Measurements from ENCODE around the gene SLC12A4. TPM values are rescaled to one million over a fixed set of nuclear protein-coding genes. Genes with fewer than 3 reads are reported as not detected.
"Not testable (repeated sequence)": the region's sequence is repeated elsewhere in the genome, so short reads cannot be mapped to it uniquely, and the experiment has no call there.

SLC12A4 gene
- total RNA-seq, 4 donors from 2014 or later: 31.2 to 165 (median 72.2) TPM

GRCh38 chr16:68005211-68005610 is 36.8 kb upstream of the SLC12A4 start:
- Histone ChIP-seq H3K4me1 (peaks cover 22% of the 10 kb centered on the region), H3K27ac (peak overlapping the region; percentile 78), H3K9me3 (no peaks in the 10 kb centered on the region), H3K27me3 (no peaks in the 10 kb centered on the region), H3K4me3 (no peak overlapping the region), H3K36me3 (no peaks in the 10 kb centered on the region)
- WGBS: 83% methylated on average over 9 of the region's 9 CpGs
- DNase-seq (ENCODE audit: low spot score in 2 of 2): no peak
- TF ChIP-seq CTCF (IDR thresholded peaks at IDR 0.05): no peak
- no peak for TF ChIP-seq EP300 (IDR thresholded peaks at IDR 0.05)
- TF ChIP-seq POLR2AphosphoS5 (IDR thresholded peaks at IDR 0.05): no peak
- TF ChIP-seq POLR2A (IDR thresholded peaks at IDR 0.05): no peak

GRCh38 chr16:68003031-68003430 is 34.6 kb upstream of the SLC12A4 start:
- H3K27me3 ChIP-seq: no peaks in the 10 kb centered on the region
- no peak for TF ChIP-seq EP300 (IDR thresholded peaks at IDR 0.05)
- TF ChIP-seq POLR2A (IDR thresholded peaks at IDR 0.05): no peak
- no peak for TF ChIP-seq POLR2AphosphoS5 (IDR thresholded peaks at IDR 0.05)
- TF ChIP-seq CTCF (IDR thresholded peaks at IDR 0.05): no peak

GRCh38 chr16:68000450-68000849 is 32.0 kb upstream of the SLC12A4 start:
- DNase-seq (ENCODE audit: low spot score in 2 of 2): no peak
- H3K4me1 ChIP-seq: peaks cover 10% of the 10 kb centered on the region
- TF ChIP-seq POLR2AphosphoS5 (IDR thresholded peaks at IDR 0.05) (no peak), EP300 (IDR thresholded peaks at IDR 0.05) (no peak), POLR2A (IDR thresholded peaks at IDR 0.05) (no peak), CTCF (IDR thresholded peaks at IDR 0.05) (no peak)
- H3K4me3 ChIP-seq: no peak overlapping the region
- no peaks in the 10 kb centered on the region for H3K27me3 ChIP-seq
- no peaks in the 10 kb centered on the region for H3K9me3 ChIP-seq
- WGBS: 45% methylated on average over 3 of the region's 3 CpGs
- H3K36me3 ChIP-seq: no peaks in the 10 kb centered on the region
- peak overlapping the region; percentile 39 for H3K27ac ChIP-seq

More at GRCh38 chr16:68003031-68003430, 34.6 kb upstream of the SLC12A4 start:
- Histone ChIP-seq H3K9me3 (no peaks in the 10 kb centered on the region), H3K27ac (no peak overlapping the region), H3K4me3 (no peak overlapping the region), H3K36me3 (no peaks in the 10 kb centered on the region), H3K4me1 (peaks cover 22% of the 10 kb centered on the region)
- no peak for DNase-seq (ENCODE audit: low spot score in 2 of 2)
- WGBS: 85% methylated on average over 4 of the region's 4 CpGs

- TF ChIP-seq POLR2AphosphoS5 (IDR thresholded peaks at IDR 0.05): no peak
- no peak for TF ChIP-seq POLR2A (IDR thresholded peaks at IDR 0.05)
- no peak for TF ChIP-seq CTCF (IDR thresholded peaks at IDR 0.05)
- no peak for TF ChIP-seq EP300 (IDR thresholded peaks at IDR 0.05)
- peaks cover 5% of the 10 kb centered on the region for H3K4me1 ChIP-seq
- 53% methylated on average over 1 of the region's 2 CpGs for WGBS
- H3K27me3 ChIP-seq: no peaks in the 10 kb centered on the region
- H3K4me3 ChIP-seq: no peak overlapping the region
- no peaks in the 10 kb centered on the region for H3K9me3 ChIP-seq
- no peaks in the 10 kb centered on the region for H3K36me3 ChIP-seq
- DNase-seq (ENCODE audit: low spot score in 2 of 2): no peak
- H3K27ac ChIP-seq: peak overlapping the region; percentile 39
Measured at GRCh38 chr16:67999985-68000384, 31.5 kb upstream of the SLC12A4 start.

GRCh38 chr16:67998779-67999688 is 30.6 kb upstream of the SLC12A4 start, which contains the start of gene DPEP2:
Gene DPEP2 (minus strand): TSS chr16:67999484. CDS start chr16:67993212, 6,272 bp downstream.
- not testable (repeated sequence) for H3K9me3 ChIP-seq; DNase-seq (ENCODE audit: low spot score in 2 of 2); H3K36me3 ChIP-seq; H3K4me1 ChIP-seq; H3K27me3 ChIP-seq; H3K4me3 ChIP-seq
- 70% methylated on average over 17 of the region's 18 CpGs for WGBS
- peak within 1 kb of the TSS; percentile 39 for H3K27ac ChIP-seq

- not testable (repeated sequence) for H3K4me1 ChIP-seq; H3K36me3 ChIP-seq; DNase-seq (ENCODE audit: low spot score in 2 of 2); H3K9me3 ChIP-seq; H3K27me3 ChIP-seq; H3K27ac ChIP-seq; H3K4me3 ChIP-seq
- WGBS: 100% methylated on average over 1 of the region's 36 CpGs
Measured at GRCh38 chr16:67998231-67998778, 29.9 kb upstream of the SLC12A4 start.

Data from suprapubic skin (tissue), 4 donors.